Measurements from ENCODE around the gene NAA25. TPM values are rescaled to one million over a fixed set of nuclear protein-coding genes. Genes with fewer than 3 reads are reported as not detected.
A peak's percentile ranks its signal among the peaks of the same experiment; 100 is the strongest.

The NAA25 gene
- total RNA-seq = 10 to 100 TPM; 22.4 to 37.1 (median 24.7) TPM

- peak within 1 kb of the TSS; percentile 95 to 98 (median 97) for H3K27ac ChIP-seq
- H3K36me3 ChIP-seq = no peaks in the 10 kb centered on the region
- peak in 1 of 2 donors; percentile 57 for TF ChIP-seq POLR2A (IDR thresholded peaks at IDR 0.05)
- TF ChIP-seq, protein P1, sequence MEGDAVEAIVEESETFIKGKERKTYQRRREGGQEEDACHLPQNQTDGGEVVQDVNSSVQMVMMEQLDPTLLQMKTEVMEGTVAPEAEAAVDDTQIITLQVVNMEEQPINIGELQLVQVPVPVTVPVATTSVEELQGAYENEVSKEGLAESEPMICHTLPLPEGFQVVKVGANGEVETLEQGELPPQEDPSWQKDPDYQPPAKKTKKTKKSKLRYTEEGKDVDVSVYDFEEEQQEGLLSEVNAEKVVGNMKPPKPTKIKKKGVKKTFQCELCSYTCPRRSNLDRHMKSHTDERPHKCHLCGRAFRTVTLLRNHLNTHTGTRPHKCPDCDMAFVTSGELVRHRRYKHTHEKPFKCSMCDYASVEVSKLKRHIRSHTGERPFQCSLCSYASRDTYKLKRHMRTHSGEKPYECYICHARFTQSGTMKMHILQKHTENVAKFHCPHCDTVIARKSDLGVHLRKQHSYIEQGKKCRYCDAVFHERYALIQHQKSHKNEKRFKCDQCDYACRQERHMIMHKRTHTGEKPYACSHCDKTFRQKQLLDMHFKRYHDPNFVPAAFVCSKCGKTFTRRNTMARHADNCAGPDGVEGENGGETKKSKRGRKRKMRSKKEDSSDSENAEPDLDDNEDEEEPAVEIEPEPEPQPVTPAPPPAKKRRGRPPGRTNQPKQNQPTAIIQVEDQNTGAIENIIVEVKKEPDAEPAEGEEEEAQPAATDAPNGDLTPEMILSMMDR (IDR thresholded peaks at IDR 0.05) = no peak
- intact Hi-C loops (cut with DNase I) = no loop called here
- WGBS, 2 donors = 0 to 2% methylated on average over 9 to 30 of the region's 74 CpGs
- peak within 1 kb of the TSS; percentile 51 to 71 (median 68) for H3K4me3 ChIP-seq (replicated peaks in 1 of 3)
- no peaks in the 10 kb centered on the region for H3K9me3 ChIP-seq
- H3K4me1 ChIP-seq = peaks cover 15 to 17% of the 10 kb centered on the region in 2 donors
- DNase-seq = peak; percentile 91 to 92
- H3K27me3 ChIP-seq = no peaks in the 10 kb centered on the region
Measured at GRCh38 chr12:112108202-112109079, at the start of gene NAA25. TSS of gene NAA25 (minus strand) at chr12:112108783. CDS start at chr12:112108773, 10 bp downstream.

GRCh38 chr12:112153893-112154219 is 45.3 kb upstream of the NAA25 start:
- Histone ChIP-seq H3K9me3 (no peaks in the 10 kb centered on the region), H3K4me1 (no peaks in the 10 kb centered on the region), H3K36me3 (peaks cover 47 to 53% of the 10 kb centered on the region in 2 donors), H3K4me3 (replicated peaks in 1 of 3) (no peak overlapping the region), H3K27me3 (no peaks in the 10 kb centered on the region), H3K27ac (no peak overlapping the region)
- WGBS, 2 donors = 90 to 96% methylated on average over 8 of the region's 8 CpGs
- no peak for DNase-seq
- intact Hi-C loops (cut with DNase I) = no loop called here
- TF ChIP-seq, protein P1 (IDR thresholded peaks at IDR 0.05) = no peak
- no peak for TF ChIP-seq POLR2A (IDR thresholded peaks at IDR 0.05)

DNA sequence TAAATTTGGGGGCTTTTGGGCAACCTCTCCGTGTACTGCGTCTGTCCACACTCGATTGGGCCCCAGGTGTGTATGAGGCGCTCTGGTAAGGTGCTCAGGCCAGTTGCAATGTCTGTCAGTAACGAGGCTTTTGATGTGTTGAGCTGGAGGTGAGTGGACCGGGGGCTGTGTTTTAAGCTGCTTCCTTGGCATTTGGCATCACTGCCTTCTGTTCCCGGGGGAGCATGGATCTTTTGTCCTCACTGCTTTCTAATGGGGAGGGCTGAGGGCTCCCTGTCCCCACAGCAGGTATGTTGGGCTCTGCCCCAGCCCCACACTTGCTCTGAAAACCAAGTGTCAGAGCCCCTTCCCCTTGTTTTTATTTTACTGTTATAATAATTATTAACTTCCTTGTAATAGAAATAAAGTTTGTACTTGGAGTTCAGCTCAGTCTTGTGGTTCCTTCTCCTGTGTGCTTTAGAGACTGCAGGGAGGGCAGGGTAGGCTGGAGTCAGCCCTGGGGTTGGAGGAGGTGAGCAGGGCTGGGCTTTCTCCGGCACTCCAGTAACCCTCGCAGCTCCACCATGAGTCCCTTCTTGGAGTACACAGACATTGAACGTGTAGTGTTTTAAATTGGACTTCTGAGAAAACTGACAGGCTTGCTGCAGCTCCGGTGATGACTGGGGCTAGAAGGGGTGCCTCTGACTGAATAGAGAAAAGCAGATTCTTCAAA is 44.8 kb upstream of the NAA25 start:
- Histone ChIP-seq H3K4me3 (replicated peaks in 1 of 3) (no peak overlapping the region), H3K27ac (no peak overlapping the region), H3K9me3 (no peaks in the 10 kb centered on the region), H3K27me3 (no peaks in the 10 kb centered on the region), H3K4me1 (no peaks in the 10 kb centered on the region), H3K36me3 (peaks cover 42 to 53% of the 10 kb centered on the region in 2 donors)
- intact Hi-C loops (cut with DNase I) = no loop called here
- DNase-seq = no peak
- 80 to 85% methylated on average over 6 to 11 of the region's 11 CpGs for WGBS, 2 donors
- no peak for TF ChIP-seq POLR2A (IDR thresholded peaks at IDR 0.05)
- TF ChIP-seq, protein P1 (IDR thresholded peaks at IDR 0.05) = no peak

DNA sequence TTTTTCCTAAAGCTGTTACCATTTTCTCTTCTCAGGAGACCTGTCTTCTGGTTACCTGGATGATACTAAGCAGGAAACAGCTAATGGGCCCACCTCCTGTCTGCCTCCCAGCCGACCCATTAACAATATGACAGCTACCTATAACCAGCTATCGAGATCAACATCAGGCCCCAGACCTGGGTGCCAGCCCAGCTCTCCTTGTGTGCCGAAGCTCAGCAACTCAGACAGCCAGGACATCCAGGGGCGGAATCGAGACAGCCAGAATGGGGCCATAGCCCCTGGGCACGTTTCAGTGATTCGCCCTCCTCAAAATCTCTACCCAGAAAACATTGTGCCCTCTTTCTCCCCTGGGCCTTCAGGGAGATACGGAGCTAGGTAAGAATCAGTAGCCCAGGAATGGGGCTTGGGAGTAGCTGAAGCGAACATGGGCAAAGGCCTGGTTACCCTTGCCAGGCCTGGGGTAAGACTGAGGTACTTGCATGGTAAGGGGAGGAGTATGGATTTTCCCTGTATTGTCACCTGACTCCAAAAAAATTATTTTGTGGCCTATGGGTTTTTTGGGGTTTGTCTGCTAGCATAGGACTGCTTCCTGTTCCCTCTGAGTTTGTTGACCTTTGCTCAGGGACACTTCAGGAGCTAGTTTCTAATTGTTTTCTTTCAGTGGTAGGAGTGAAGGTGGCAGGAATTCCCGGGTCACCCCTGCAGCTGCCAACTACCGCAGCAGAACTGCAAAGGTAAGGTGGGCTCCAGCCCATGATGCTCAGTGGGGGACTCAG is 43.4 kb upstream of the NAA25 start:
- H3K4me1 ChIP-seq = no peaks in the 10 kb centered on the region
- peaks cover 42 to 54% of the 10 kb centered on the region in 2 donors for H3K36me3 ChIP-seq
- no peaks in the 10 kb centered on the region for H3K27me3 ChIP-seq
- intact Hi-C loops (cut with DNase I) = no loop called here
- no peak for DNase-seq
- peak overlapping the region in 1 of 3 donors; percentile 4 for H3K27ac ChIP-seq
- no peak overlapping the region for H3K4me3 ChIP-seq (replicated peaks in 1 of 3)
- TF ChIP-seq, protein P1 (IDR thresholded peaks at IDR 0.05) = no peak
- TF ChIP-seq POLR2A (IDR thresholded peaks at IDR 0.05) = no peak
- H3K9me3 ChIP-seq = no peaks in the 10 kb centered on the region
- WGBS, 2 donors = 88 to 96% methylated on average over 11 of the region's 11 CpGs
